Duodenal mucosa (tissue), 2 donors: ENCODE measurements around the gene CCDC88B.

Experiments
- H3K27ac ChIP-seq: one replicate; pipeline ENCODE4 v1.7.0; 2013; ENCODE audit warnings: low read depth, low read length
- H3K27me3 ChIP-seq, 2 donors: one replicate each; pipeline ENCODE4 v1.7.0; 2013; ENCODE audit warnings: low read length in 2 of 2, control low read depth in 1 of 2; ENCODE audit not compliant: insufficient read depth in 2 of 2, control insufficient read depth in 1 of 2
- H3K36me3 ChIP-seq, 2 donors: one replicate each; pipeline ENCODE4 v1.7.0; 2013; ENCODE audit warnings: low read length in 2 of 2, control low read depth in 1 of 2; ENCODE audit not compliant: insufficient read depth in 2 of 2, control insufficient read depth in 1 of 2
- H3K4me1 ChIP-seq, 2 donors: one replicate each; pipeline ENCODE4 v1.7.0; 2013; ENCODE audit warnings: low read length in 2 of 2, control low read depth in 1 of 2; ENCODE audit not compliant: insufficient read depth in 2 of 2, control insufficient read depth in 1 of 2
- H3K4me3 ChIP-seq, 2 donors: one replicate each; pipeline ENCODE4 v1.7.0; 2013; ENCODE audit warnings: low read length in 2 of 2, low read depth in 1 of 2
- H3K9ac ChIP-seq, 2 donors: one replicate each; pipeline ENCODE4 v1.7.0; 2013; ENCODE audit warnings: low read length in 2 of 2, low read depth in 1 of 2
- H3K9me3 ChIP-seq, 2 donors: one replicate each; pipeline ENCODE4 v1.7.0; 2013; ENCODE audit warnings: low read length in 2 of 2, control low read depth in 1 of 2; ENCODE audit not compliant: control insufficient read depth in 1 of 2

CCDC88B gene

GRCh38 chr11:64343767-64344559 is 4.0 kb downstream of the CCDC88B start:
- no peaks in the 10 kb centered on the region for H3K27me3 ChIP-seq
- H3K9me3 ChIP-seq = no peaks in the 10 kb centered on the region
- H3K4me1 ChIP-seq = peaks cover 24 to 28% of the 10 kb centered on the region in 2 donors
- no peak overlapping the region for H3K4me3 ChIP-seq
- H3K27ac ChIP-seq = no peak overlapping the region
- no peaks in the 10 kb centered on the region for H3K36me3 ChIP-seq
- no peak overlapping the region for H3K9ac ChIP-seq

- Histone ChIP-seq H3K9ac (no peak overlapping the region), H3K4me1 (peaks cover 18 to 21% of the 10 kb centered on the region in 2 donors)
Measured at GRCh38 chr11:64344787-64345186, 4.8 kb downstream of the CCDC88B start.

GRCh38 chr11:64347193-64347867 is 7.3 kb downstream of the CCDC88B start:
- no peaks in the 10 kb centered on the region for H3K36me3 ChIP-seq
- no peak overlapping the region for H3K27ac ChIP-seq
- no peak overlapping the region for H3K9ac ChIP-seq
- no peaks in the 10 kb centered on the region for H3K27me3 ChIP-seq
- H3K4me3 ChIP-seq = no peak overlapping the region
- peaks cover 6 to 8% of the 10 kb centered on the region in 2 donors for H3K4me1 ChIP-seq
- H3K9me3 ChIP-seq = no peaks in the 10 kb centered on the region

More at GRCh38 chr11:64344787-64345186, 4.8 kb downstream of the CCDC88B start:
- no peaks in the 10 kb centered on the region for H3K9me3 ChIP-seq
- H3K36me3 ChIP-seq = no peaks in the 10 kb centered on the region
- H3K27ac ChIP-seq = no peak overlapping the region
- H3K4me3 ChIP-seq = no peak overlapping the region
- no peaks in the 10 kb centered on the region for H3K27me3 ChIP-seq

- Histone ChIP-seq H3K36me3 (no peaks in the 10 kb centered on the region), H3K27ac (no peak overlapping the region)
Measured at GRCh38 chr11:64348383-64349024, 8.5 kb downstream of the CCDC88B start.

GRCh38 chr11:64349025-64349387 is 9.0 kb downstream of the CCDC88B start:
- Histone ChIP-seq H3K9me3 (no peaks in the 10 kb centered on the region), H3K27ac (no peak overlapping the region), H3K9ac (no peak overlapping the region), H3K36me3 (no peaks in the 10 kb centered on the region), H3K4me3 (no peak overlapping the region), H3K4me1 (peaks cover 0 to 3% of the 10 kb centered on the region in 2 donors), H3K27me3 (no peaks in the 10 kb centered on the region)

More at GRCh38 chr11:64348383-64349024, 8.5 kb downstream of the CCDC88B start:
- Histone ChIP-seq H3K4me3 (no peak overlapping the region), H3K9ac (no peak overlapping the region), H3K9me3 (no peaks in the 10 kb centered on the region), H3K27me3 (no peaks in the 10 kb centered on the region), H3K4me1 (peaks cover 0 to 3% of the 10 kb centered on the region in 2 donors)

GRCh38 chr11:64349404-64349803 is 9.4 kb downstream of the CCDC88B start:
- no peaks in the 10 kb centered on the region for H3K27me3 ChIP-seq
- H3K9me3 ChIP-seq = no peaks in the 10 kb centered on the region
- no peak overlapping the region for H3K9ac ChIP-seq
- H3K4me1 ChIP-seq = peaks cover 0 to 3% of the 10 kb centered on the region in 2 donors
- H3K36me3 ChIP-seq = no peaks in the 10 kb centered on the region
- H3K4me3 ChIP-seq = no peak overlapping the region
- H3K27ac ChIP-seq = no peak overlapping the region

GRCh38 chr11:64351136-64351631 is 11.2 kb downstream of the CCDC88B start:
- peaks cover 8 to 10% of the 10 kb centered on the region in 2 donors for H3K4me1 ChIP-seq
- H3K4me3 ChIP-seq = no peak overlapping the region
- H3K36me3 ChIP-seq = no peaks in the 10 kb centered on the region
- no peak overlapping the region for H3K27ac ChIP-seq
- no peaks in the 10 kb centered on the region for H3K27me3 ChIP-seq
- H3K9me3 ChIP-seq = no peaks in the 10 kb centered on the region
- H3K9ac ChIP-seq = no peak overlapping the region

- Histone ChIP-seq H3K27ac (no peak overlapping the region), H3K36me3 (no peaks in the 10 kb centered on the region), H3K9ac (no peak overlapping the region), H3K4me3 (no peak overlapping the region), H3K4me1 (peaks cover 8 to 10% of the 10 kb centered on the region in 2 donors), H3K9me3 (no peaks in the 10 kb centered on the region), H3K27me3 (no peaks in the 10 kb centered on the region)
Measured at GRCh38 chr11:64352099-64352994, 12.3 kb downstream of the CCDC88B start.

- Histone ChIP-seq H3K27me3 (no peaks in the 10 kb centered on the region), H3K4me3 (no peak overlapping the region), H3K4me1 (peaks cover 16% of the 10 kb centered on the region in 2 donors), H3K9ac (no peak overlapping the region), H3K27ac (no peak overlapping the region), H3K36me3 (no peaks in the 10 kb centered on the region), H3K9me3 (no peaks in the 10 kb centered on the region)
Measured at GRCh38 chr11:64352995-64353714, 13.2 kb downstream of the CCDC88B start.
